HG03039 (cell line): Measurements from ENCODE around the gene HS1BP3.

ENCODE experiments used
- ATAC-seq: cut with Tn5 transposase; IDR thresholded peaks from one replicate; pipeline ENCODE4 v1.9.1; 2021; ENCODE audit warnings: mild to moderate bottlenecking, moderate library complexity; ENCODE audit not compliant: unreplicated experiment

Gene HS1BP3

DNA sequence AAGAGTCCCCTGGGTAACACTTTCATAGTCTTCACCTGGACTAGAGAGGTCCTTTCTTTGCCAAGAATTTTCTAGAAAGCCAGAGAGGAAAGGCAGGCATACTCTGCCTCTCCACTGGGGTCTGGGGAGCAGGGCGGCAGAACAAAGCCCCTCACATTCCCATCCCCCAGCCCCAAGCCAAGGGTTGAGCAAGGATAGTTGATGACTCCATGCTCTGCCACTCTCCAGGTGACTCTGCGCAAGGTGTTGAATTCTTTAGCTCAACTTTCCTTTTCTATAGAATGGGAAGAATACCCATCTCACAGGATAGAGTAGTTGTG, 13.1 kb upstream of the HS1BP3 start:
- ATAC-seq = no peak

- no peak for ATAC-seq
These were observed 12.5 kb upstream of the HS1BP3 start for GRCh38 chr2:20663196-20664070.

GRCh38 chr2:20662308-20662937, 11.5 kb upstream of the HS1BP3 start:
- ATAC-seq = no peak

DNA sequence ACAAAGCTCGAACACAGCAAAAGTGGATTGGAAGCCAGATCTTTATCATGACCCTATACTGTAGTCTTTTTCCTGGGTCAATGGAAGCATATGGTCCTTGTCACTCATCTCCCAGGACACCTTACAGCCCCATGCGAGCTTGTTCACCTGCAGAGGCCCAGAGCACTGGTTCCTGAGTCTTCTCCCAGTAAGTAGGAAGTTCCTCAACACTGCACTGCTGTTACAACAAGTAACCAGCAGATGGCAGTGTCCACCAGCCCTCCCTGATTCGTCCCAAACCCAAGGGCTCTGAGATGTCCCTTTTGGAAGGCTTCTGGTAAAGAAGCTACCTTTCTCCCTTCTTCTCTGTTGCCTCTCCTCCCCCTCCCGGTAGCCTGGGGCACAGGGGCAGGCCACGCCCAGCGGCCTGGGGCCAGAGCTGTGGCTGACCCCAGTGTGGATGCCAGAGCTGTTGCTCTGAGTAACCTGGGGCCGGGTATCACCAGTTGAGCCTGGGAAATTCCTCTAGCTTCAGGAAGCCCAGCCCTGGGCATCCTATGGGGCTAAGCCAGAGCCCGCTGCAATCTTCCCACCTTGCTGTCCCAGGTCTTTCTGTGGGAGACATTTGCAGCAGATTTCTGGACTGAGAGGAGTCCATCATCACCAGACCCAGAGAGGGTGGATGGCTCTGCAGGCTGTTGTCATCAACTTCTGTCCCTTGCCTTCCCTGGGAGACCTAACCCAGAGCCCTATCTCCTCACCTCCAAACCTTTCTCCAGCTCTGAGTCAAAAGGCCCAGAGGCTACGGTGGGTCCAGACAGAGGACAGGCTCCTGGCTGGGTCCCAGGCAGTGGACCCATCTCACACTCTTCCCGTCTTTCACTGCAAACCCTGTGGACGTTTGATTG, 10.8 kb upstream of the HS1BP3 start:
- ATAC-seq = peak; percentile 57

DNA sequence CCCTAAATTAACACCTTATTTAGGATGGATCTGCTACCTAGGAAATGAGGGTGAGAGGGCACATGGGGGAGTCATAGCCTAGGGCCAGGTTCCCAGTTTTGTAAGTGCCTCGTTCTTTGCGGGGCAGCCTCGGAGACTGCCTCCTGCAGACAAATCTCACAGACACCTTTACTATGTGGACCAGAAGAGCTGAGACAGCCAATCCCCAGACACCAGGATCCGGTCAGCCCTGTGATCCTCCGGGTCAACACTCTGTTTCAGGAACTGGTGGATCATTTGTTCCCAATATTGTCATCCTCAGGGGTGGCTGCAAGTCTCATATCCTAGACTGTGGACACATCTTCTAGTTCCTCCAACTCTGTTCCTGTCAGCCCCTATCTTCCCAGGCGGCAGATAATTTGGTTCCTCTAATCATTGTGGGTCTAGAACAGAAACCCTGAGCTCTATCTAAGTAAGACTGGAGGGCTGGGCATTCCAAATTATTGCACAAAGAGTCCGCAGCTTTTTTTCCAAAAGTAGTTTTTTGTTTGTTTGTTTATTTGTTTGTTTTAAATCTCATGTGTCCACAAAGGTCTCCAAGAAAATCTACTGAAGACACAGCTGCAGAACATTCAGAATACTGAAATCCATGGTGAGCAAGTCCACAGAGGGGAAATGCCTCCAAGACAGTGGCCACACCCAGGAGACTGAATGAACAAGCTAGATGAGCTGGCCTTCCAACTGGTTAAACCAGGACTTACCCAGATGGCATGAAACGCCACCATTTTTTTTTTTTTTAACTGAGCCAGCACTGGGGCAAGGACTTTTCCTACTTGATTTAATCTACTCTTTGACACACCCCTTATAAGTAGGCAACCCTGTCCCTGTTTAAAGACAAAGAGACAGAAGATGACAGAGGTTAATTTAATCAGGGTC, 9.9 kb upstream of the HS1BP3 start:
- ATAC-seq = no peak

DNA sequence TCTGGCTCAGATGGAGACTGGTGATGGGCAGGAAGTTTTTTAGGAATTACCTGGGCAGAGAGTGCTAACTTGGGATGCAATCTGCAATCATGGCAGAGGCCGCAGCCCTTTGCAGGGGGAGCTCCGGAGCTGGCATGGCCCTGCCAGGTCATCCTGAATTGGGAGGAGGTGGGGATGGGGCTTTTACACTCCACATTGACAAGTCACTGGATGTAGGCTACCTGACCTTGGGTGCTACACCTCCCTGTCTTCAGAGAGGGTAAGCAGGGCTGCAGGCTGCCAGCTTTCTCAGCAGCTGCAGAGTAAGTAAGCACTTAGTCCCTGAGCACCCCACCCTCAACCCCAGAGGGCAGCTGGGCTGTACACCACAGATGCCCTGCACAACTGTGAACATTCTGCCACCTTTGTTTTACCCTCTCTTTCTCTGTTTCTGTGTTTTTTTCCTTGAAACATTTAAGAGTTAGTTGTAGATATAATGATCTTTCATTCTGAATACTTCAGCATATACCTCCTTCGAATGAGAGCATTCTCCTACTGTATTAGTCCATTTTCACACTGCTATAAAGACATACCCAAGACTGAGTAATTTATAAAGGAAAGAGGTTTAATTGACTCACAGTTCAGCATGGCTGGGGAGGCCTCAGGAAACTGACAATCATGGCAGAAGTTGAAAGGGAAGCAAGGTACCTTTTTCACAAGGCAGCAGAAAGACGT, 6.8 kb upstream of the HS1BP3 start:
- ATAC-seq = no peak

- no peak for ATAC-seq
These were observed 5.7 kb upstream of the HS1BP3 start for GRCh38 chr2:20656561-20656960.

GRCh38 chr2:20654535-20654813, 3.6 kb upstream of the HS1BP3 start:
- ATAC-seq = no peak

- ATAC-seq = no peak
These were observed 3.0 kb upstream of the HS1BP3 start for GRCh38 chr2:20653695-20654534.

- ATAC-seq = no peak
These were observed 2.0 kb upstream of the HS1BP3 start for GRCh38 chr2:20652673-20653575.

DNA sequence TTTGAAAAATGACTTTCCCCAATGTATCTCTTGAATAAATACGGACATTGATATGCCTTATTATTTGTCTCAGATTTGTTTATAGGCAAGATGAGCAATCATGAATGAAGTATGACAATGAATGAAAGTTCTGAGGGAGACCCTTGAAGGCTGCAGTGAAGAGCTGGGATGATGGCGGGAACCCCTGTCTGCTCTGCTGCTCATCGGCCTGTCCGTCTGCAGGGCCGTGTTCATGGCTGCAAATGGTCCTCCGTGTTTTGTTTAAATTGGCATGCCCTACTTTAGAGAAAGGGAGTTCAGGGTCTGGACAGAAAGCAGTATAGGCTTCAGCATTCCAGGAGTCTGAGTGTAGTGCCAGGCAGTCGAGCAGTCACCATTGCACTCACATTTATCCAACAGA, 1.2 kb upstream of the HS1BP3 start:
- no peak for ATAC-seq

GRCh38 chr2:20651731-20652099, 817 bp upstream of the HS1BP3 start:
- ATAC-seq = no peak

DNA sequence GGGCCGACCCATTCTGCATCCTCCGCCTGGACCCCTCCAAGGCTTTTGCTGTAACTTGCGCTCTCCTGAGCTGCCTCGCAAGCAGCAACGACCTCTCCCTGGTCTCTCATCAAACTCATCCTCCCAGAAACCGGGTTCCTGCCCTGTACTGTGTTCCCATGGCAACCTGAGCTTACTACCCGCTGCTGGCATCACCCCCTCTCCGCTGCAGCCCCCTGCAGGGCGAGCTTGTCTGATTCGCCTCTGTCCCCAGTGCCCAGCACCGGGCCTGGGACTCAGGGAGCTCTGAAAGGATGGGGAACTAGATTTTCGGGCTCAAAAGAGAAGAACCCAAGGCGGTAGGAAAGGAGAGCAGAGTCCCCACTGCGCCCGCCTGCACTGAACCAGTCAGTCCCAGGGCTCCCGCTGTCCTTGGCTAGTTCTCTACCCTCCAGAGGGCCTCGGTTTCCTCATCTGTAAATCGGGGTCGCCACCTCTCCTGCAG, 463 bp downstream of the HS1BP3 start:
- peak; percentile 4 for ATAC-seq

GRCh38 chr2:20649976-20650375, 922 bp downstream of the HS1BP3 start:
- ATAC-seq = no peak

DNA sequence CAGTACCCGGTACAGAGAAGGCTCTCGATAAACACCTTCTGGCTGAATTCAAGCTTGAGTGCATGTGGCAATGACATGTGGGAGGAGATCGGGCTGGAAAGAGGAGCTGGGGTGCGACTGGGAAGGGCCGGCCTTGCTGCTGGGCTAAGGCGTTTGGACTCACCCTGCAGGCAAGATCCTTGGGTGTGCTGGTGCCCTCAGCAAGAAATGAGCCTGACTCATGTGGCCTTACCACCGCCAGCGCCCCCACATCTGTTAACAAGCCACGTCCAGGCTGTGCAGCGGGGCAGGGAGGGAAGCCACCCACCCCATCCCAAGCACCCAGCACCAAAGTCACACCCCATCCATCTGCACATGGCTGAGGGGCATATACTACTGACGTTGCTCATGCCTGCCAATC, 1.3 kb downstream of the HS1BP3 start:
- no peak for ATAC-seq

DNA sequence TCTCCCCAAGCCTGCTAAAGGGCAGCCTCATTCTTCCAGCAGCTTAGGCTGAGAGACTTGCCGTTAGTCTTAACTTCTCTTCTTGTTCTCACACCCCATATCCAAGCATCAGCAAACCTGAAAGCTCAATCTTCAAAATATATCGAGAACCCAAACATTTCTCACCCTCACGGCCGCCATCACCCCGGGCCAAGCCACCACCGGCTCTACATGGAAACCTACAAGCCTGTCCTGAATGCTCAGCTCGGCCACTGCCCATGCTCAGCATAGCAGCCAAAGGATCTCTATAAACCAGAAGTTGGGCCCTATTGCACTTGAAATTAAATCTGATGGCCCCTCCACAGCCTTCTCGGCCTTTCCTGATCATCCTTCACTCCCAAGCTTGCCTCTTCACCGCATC, 2.1 kb downstream of the HS1BP3 start:
- ATAC-seq = no peak

GRCh38 chr2:20648206-20648605, 2.7 kb downstream of the HS1BP3 start:
- no peak for ATAC-seq

DNA sequence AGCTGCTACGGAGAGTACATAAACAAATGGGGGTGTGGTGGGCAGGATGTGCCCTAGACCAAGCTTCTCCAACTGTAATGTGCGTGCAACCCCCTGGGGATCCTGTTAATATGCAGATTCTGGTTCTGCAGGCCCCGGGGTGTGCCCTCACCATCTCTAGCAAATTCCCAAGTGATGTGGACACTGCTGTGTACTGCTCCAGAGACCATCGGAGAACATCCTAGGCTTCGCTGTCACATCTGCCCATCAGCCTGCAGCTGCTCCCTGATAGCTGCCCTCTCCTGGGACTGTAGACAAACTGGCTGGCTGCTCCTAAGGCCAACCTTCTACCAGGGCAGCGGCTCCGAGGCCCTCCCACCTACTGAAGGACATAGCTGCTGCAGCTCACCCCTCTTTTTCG, 3.2 kb downstream of the HS1BP3 start:
- no peak for ATAC-seq
